GM12892 (cell line): ENCODE data around the gene HDHD2. TPM values are rescaled to one million over a fixed set of nuclear protein-coding genes. Genes with fewer than 3 reads are reported as not detected.
"Not testable (repeated sequence)": the region's sequence is repeated elsewhere in the genome, so short reads cannot be mapped to it uniquely, and the experiment has no call there.

Source experiments
- DNase-seq: peaks from one replicate; pipeline ENCODE4 v3.0.0; 2011; ENCODE audit not compliant: insufficient read length
- FAIRE-seq: peaks from 2 replicates; lab custom pipeline; 2011; peaks lifted over from hg19 to GRCh38; lab: Jason Lieb, UNC
- POLR2A ChIP-seq: IDR thresholded peaks from 2 replicates; pipeline ENCODE4 v1.6.1; 2011; ENCODE audit warnings: low read depth, low read length, control low read depth
- POLR2AphosphoS5 ChIP-seq: IDR thresholded peaks from 2 replicates; pipeline ENCODE4 v1.6.1; 2011; ENCODE audit warnings: low read depth, low read length, control low read depth
- TAF1 ChIP-seq: IDR thresholded peaks from 2 replicates; pipeline ENCODE4 v1.6.1; 2011; ENCODE audit warnings: low read depth, mild to moderate bottlenecking, control low read depth, low read length, borderline replicate concordance
- polyA plus RNA-seq: library from polyadenylated mRNA; unstranded; fragments of >200 nt; gene quantifications from one replicate; pipeline ENCODE4 v1.2.1, GENCODE V29; 2012; ENCODE audit warnings: missing spikeins, inconsistent platforms; ENCODE audit not compliant: missing spikeins

HDHD2 gene
- polyA plus RNA-seq: 14.7 TPM

GRCh38 chr18:47150029-47150823 lies at the start of gene HDHD2:
TSS of gene HDHD2 (minus strand) at chr18:47150500. CDS start at chr18:47136439, 14,061 bp downstream.
- peak; percentile 88 for FAIRE-seq
- peak; percentile 63 for DNase-seq
- TF ChIP-seq POLR2AphosphoS5 (peak; percentile 84), POLR2A (peak; percentile 87), TAF1 (peak; percentile 71)

- not testable (repeated sequence) for DNase-seq, FAIRE-seq
Observed at GRCh38 chr18:47195961-47196360, 45.7 kb upstream of the HDHD2 start.

- TF ChIP-seq POLR2AphosphoS5: no peak
Observed at GRCh38 chr18:47191961-47192360, 41.7 kb upstream of the HDHD2 start.

GRCh38 chr18:47187721-47188120 lies 37.4 kb upstream of the HDHD2 start:
- no peak for FAIRE-seq

More at GRCh38 chr18:47191961-47192360, 41.7 kb upstream of the HDHD2 start:
- no peak for DNase-seq
- no peak for FAIRE-seq

GRCh38 chr18:47184419-47185050 lies 34.2 kb upstream of the HDHD2 start:
- DNase-seq (no peak), FAIRE-seq (no peak)
- TF ChIP-seq POLR2AphosphoS5 (no peak), TAF1 (no peak), POLR2A (no peak)

More at GRCh38 chr18:47187721-47188120, 37.4 kb upstream of the HDHD2 start:
- DNase-seq: no peak
- no peak for TF ChIP-seq POLR2A
- no peak for TF ChIP-seq TAF1
- no peak for TF ChIP-seq POLR2AphosphoS5

- not testable (repeated sequence) for DNase-seq, FAIRE-seq
Observed at GRCh38 chr18:47182156-47182555, 31.9 kb upstream of the HDHD2 start.

GRCh38 chr18:47180765-47181164 lies 30.5 kb upstream of the HDHD2 start:
- FAIRE-seq (no peak), DNase-seq (no peak)
- no peak for TF ChIP-seq POLR2AphosphoS5
- no peak for TF ChIP-seq POLR2A
- TF ChIP-seq TAF1: no peak

- FAIRE-seq (no peak), DNase-seq (no peak)
- no peak for TF ChIP-seq TAF1
- no peak for TF ChIP-seq POLR2A
- no peak for TF ChIP-seq POLR2AphosphoS5
Observed at GRCh38 chr18:47179520-47179919, 29.2 kb upstream of the HDHD2 start.

GRCh38 chr18:47175898-47176575 lies 25.7 kb upstream of the HDHD2 start, which contains the start of gene IER3IP1:
TSS of gene IER3IP1 (minus strand) at chr18:47176364. CDS start at chr18:47176277, 87 bp downstream.
- FAIRE-seq (peak; percentile 96), DNase-seq (peak; percentile 79)
- TF ChIP-seq TAF1 (no peak), POLR2AphosphoS5 (peak; percentile 67; the same call in 1 of the 2 replicates), POLR2A (peak; percentile 80; the same call in 1 of the 2 replicates)

- no peak for TF ChIP-seq POLR2AphosphoS5
- no peak for TF ChIP-seq TAF1
- no peak for DNase-seq
- no peak for FAIRE-seq
Observed at GRCh38 chr18:47175283-47175897, 25.1 kb upstream of the HDHD2 start.

GRCh38 chr18:47174545-47175116 lies 24.3 kb upstream of the HDHD2 start:
- DNase-seq (no peak), FAIRE-seq (peak; percentile 21)

More at GRCh38 chr18:47174545-47175116, 24.3 kb upstream of the HDHD2 start:
- TF ChIP-seq TAF1 (no peak), POLR2AphosphoS5 (no peak), POLR2A (no peak)
